ENCODE data around the gene C4orf51. TPM values are rescaled to one million over a fixed set of nuclear protein-coding genes. Genes with fewer than 3 reads are reported as not detected.

Gene C4orf51
- total RNA-seq, 2 experiments from 2014 or later = not detected

DNA sequence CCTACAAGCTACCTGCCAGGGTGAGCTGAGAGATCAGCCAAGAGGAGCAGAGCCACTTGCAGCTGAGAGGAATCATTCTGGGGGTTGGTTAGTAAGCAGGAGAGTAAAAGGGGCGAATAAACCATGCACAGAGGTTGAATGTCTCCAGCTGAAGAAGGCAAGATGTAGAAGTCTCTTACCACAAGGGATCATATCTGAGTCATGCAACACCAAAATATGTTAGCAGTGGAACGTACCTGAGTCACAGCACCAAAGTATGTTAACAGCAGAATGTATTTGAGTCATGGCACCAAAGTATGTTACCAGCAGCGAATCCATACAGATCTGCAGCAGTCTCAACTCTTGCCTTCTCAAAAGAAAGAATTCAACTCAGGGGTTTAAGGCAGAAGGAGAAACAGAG, 29.9 kb downstream of the C4orf51 start:
- peaks cover 2% of the 10 kb centered on the region for H3K36me3 Mint-ChIP-seq (ENCODE audit: low read depth)
- peaks cover 22% of the 10 kb centered on the region for H3K9me3 Mint-ChIP-seq (ENCODE audit: low read depth)
- peaks cover 14% of the 10 kb centered on the region for H3K4me1 Mint-ChIP-seq
- DNase-seq = peak; percentile 19
- ChIA-PET POLR2A (interaction anchor here (0.6 to 1.1 kb wide), 2 partner anchors 159 to 180 kb away, joined by 3 read pairs; no protein-coding TSS in a partner anchor), CTCF (interaction anchor here (1.0 to 1.4 kb wide), 2 partner anchors 10 to 13 kb away, joined by 4 read pairs; no protein-coding TSS in a partner anchor)
- H3K27me3 Mint-ChIP-seq = no peaks in the 10 kb centered on the region
- ATAC-seq = peak; percentile 96
- intact Hi-C loops (cut with DNase I, micrococcal nuclease) = no loop called here
- no peak overlapping the region for H3K4me3 Mint-ChIP-seq
- peak overlapping the region; percentile 40 for H3K27ac Mint-ChIP-seq

DNA sequence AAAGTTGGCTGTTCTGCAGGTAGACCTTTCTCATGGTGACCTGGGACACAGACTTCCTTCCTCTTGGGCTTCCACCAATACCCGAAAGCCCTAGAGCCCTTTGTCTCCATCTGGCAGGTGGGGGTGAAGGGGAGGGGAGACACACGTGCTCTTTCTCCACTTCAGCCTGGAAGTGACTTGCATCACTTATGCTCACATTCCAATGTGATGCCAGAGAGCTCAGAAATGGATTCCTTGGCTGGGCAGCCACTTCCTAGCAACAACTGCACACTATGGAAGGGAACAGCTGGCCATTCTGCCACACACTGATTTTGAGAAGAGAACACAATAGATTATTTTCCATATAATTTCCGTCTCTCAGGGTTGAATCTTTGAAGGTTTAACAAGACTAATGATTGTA, 36.3 kb downstream of the C4orf51 start:
- Mint-ChIP-seq H3K4me3 (no peak overlapping the region), H3K27me3 (peaks cover 22% of the 10 kb centered on the region), H3K36me3 (ENCODE audit: low read depth) (peaks cover 2% of the 10 kb centered on the region), H3K9me3 (ENCODE audit: low read depth) (peaks cover 15% of the 10 kb centered on the region), H3K4me1 (peaks cover 15% of the 10 kb centered on the region), H3K27ac (no peak overlapping the region)
- intact Hi-C loops (cut with DNase I, micrococcal nuclease) = loop anchor here in 1 of 2 experiments (5.0 kb wide), 1 partner anchor 221 kb away; the partner anchor contains the start of gene ZNF827
- ChIA-PET POLR2A (no interaction called here), CTCF (no interaction called here)
- DNase-seq (no peak), ATAC-seq (no peak)

DNA sequence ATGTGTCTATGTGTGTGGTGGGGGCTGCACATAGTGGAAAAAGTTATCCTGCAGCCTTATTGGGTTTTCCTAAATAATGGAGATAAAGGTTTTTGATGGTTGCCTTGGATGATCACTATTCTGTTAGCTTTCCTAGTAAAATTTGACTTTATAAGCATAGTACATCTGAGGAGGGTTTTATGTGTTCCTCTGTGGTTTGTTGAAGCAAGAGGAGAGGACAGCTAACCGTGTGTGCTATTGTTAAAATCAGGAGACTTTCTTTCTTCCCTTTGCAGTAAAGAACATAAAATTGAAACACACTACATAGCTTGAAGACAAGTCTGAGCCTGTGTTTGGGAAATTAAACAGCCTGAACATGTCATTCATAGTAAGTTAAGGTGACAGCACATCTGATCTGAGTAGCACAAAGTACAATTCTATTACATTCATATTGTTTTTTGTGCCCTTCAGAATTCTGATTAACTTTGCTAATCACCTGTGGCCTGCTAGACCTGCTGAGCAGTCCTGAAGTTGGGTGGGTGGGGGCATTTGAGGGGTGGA, 36.8 kb downstream of the C4orf51 start:
- intact Hi-C loops (cut with DNase I, micrococcal nuclease) = loop anchor here in 1 of 2 experiments (5.0 kb wide), 1 partner anchor 221 kb away; the partner anchor contains the start of gene ZNF827
- Mint-ChIP-seq H3K4me1 (peaks cover 15% of the 10 kb centered on the region), H3K27ac (no peak overlapping the region), H3K27me3 (peaks cover 22% of the 10 kb centered on the region), H3K36me3 (ENCODE audit: low read depth) (no peaks in the 10 kb centered on the region), H3K9me3 (ENCODE audit: low read depth) (peaks cover 12% of the 10 kb centered on the region), H3K4me3 (no peak overlapping the region)
- DNase-seq (no peak), ATAC-seq (no peak)
- ChIA-PET POLR2A (no interaction called here), CTCF (no interaction called here)

GRCh38 chr4:145719752-145720624, 40.0 kb downstream of the C4orf51 start:
- ATAC-seq (peak; percentile 90), DNase-seq (peak; percentile 76)
- CTCF ChIA-PET = interaction anchor here (0.7 to 1.4 kb wide), 3 partner anchors 8 to 562 kb away, joined by 3 to 5 read pairs (median 4); no protein-coding TSS in a partner anchor

GRCh38 chr4:145720656-145721055, 40.7 kb downstream of the C4orf51 start:
- intact Hi-C loops (cut with DNase I, micrococcal nuclease) = loop anchor here in 1 of 2 experiments (1.0 kb wide), 1 partner anchor 101 kb away; the partner anchor contains the start of gene MMAA
- no peaks in the 10 kb centered on the region for H3K36me3 Mint-ChIP-seq (ENCODE audit: low read depth)
- peaks cover 15% of the 10 kb centered on the region for H3K4me1 Mint-ChIP-seq
- POLR2A ChIA-PET = interaction anchor here (0.6 to 1.3 kb wide), 2 partner anchors 9 to 87 kb away, joined by 3 to 7 read pairs; no protein-coding TSS in a partner anchor
- peaks cover 22% of the 10 kb centered on the region for H3K27me3 Mint-ChIP-seq
- ATAC-seq (peak; percentile 17), DNase-seq (peak; percentile 41)
- CTCF ChIA-PET = interaction anchor here (1.4 kb wide), 1 partner anchor 11 kb away, joined by 4 read pairs; no protein-coding TSS in a partner anchor
- H3K27ac Mint-ChIP-seq = peak overlapping the region; percentile 67
- H3K4me3 Mint-ChIP-seq = no peak overlapping the region
- no peaks in the 10 kb centered on the region for H3K9me3 Mint-ChIP-seq (ENCODE audit: low read depth)

More at GRCh38 chr4:145719752-145720624, 40.0 kb downstream of the C4orf51 start:
- POLR2A ChIA-PET = interaction anchor here (0.6 to 1.3 kb wide), 4 partner anchors 8 to 109 kb away, joined by 3 to 7 read pairs (median 3); partner anchors contain the start of gene MMAA
- Mint-ChIP-seq H3K27ac (peak overlapping the region; percentile 67), H3K36me3 (ENCODE audit: low read depth) (no peaks in the 10 kb centered on the region), H3K4me3 (peak overlapping the region; percentile 12), H3K4me1 (peaks cover 15% of the 10 kb centered on the region), H3K9me3 (ENCODE audit: low read depth) (no peaks in the 10 kb centered on the region), H3K27me3 (peaks cover 22% of the 10 kb centered on the region)
- intact Hi-C loops (cut with DNase I, micrococcal nuclease) = loop anchor here in 1 of 2 experiments (1.0 to 5.0 kb wide), 2 partner anchors 101 to 217 kb away; partner anchors contain the start of genes MMAA and ZNF827

GRCh38 chr4:145722561-145722960, 42.6 kb downstream of the C4orf51 start:
- intact Hi-C loops (cut with DNase I, micrococcal nuclease) = loop anchor here in 1 of 2 experiments (2.0 kb wide), 1 partner anchor 106 kb away; no protein-coding TSS in a partner anchor
- POLR2A ChIA-PET = no interaction called here

DNA sequence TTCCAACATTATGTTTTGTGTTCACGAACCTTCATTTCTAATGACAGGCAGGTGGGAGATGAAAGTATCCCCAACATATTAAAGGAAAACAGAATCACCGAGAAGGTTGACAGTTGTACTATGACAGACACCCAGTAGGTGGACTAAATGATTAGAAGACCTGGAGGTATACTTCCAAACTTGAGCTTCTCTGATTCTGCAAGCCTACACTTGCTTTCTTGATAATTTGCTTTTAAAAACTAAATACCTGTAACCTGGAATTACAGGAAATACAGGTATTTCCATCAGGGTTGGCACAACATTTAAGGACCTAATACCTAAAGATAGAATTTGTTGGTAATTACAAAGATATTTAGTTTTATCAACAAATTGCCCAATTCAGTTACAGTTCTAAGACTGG, 43.4 kb downstream of the C4orf51 start:
- ChIA-PET CTCF (interaction anchor here (0.8 to 1.3 kb wide), 3 partner anchors 13 to 197 kb away, joined by 3 to 4 read pairs (median 3); no protein-coding TSS in a partner anchor), POLR2A (no interaction called here)
- H3K27me3 Mint-ChIP-seq = peaks cover 11% of the 10 kb centered on the region
- H3K9me3 Mint-ChIP-seq (ENCODE audit: low read depth) = no peaks in the 10 kb centered on the region
- H3K4me1 Mint-ChIP-seq = peaks cover 15% of the 10 kb centered on the region
- no peak overlapping the region for H3K4me3 Mint-ChIP-seq
- ATAC-seq (no peak), DNase-seq (no peak)
- H3K36me3 Mint-ChIP-seq (ENCODE audit: low read depth) = no peaks in the 10 kb centered on the region
- intact Hi-C loops (cut with DNase I, micrococcal nuclease) = loop anchor here in 1 of 2 experiments (2.0 kb wide), 1 partner anchor 105 kb away; no protein-coding TSS in a partner anchor
- no peak overlapping the region for H3K27ac Mint-ChIP-seq

More at GRCh38 chr4:145722561-145722960, 42.6 kb downstream of the C4orf51 start:
- H3K36me3 Mint-ChIP-seq (ENCODE audit: low read depth) = no peaks in the 10 kb centered on the region
- H3K4me3 Mint-ChIP-seq = no peak overlapping the region
- ATAC-seq (no peak), DNase-seq (no peak)
- peaks cover 17% of the 10 kb centered on the region for H3K27me3 Mint-ChIP-seq
- no peak overlapping the region for H3K27ac Mint-ChIP-seq
- CTCF ChIA-PET = interaction anchor here (1.2 to 1.3 kb wide), 2 partner anchors 12 to 198 kb away, joined by 3 to 4 read pairs; no protein-coding TSS in a partner anchor
- H3K9me3 Mint-ChIP-seq (ENCODE audit: low read depth) = no peaks in the 10 kb centered on the region
- H3K4me1 Mint-ChIP-seq = peaks cover 15% of the 10 kb centered on the region

DNA sequence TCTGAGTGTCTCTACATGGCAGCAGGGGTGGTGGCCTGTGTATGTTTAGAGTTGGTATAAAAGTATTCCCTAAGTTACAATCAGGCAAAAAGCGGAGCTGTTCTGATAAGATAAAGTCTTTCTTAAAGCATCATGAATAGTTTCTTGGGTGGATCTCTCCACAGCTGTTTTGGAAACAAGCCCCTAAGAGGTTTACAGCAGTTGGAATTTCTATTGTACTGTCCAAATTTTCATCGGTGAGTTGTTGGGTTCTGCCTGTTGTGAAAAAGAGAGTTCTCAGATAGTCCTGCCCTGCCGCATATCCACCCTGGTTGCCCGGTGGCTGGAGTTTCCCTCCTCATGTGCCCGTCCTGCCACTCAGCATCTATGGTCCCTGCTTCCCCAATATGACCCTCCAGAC, 50.1 kb downstream of the C4orf51 start:
- ATAC-seq (no peak), DNase-seq (no peak)
- no peaks in the 10 kb centered on the region for H3K9me3 Mint-ChIP-seq (ENCODE audit: low read depth)
- no peak overlapping the region for H3K4me3 Mint-ChIP-seq
- no peaks in the 10 kb centered on the region for H3K36me3 Mint-ChIP-seq (ENCODE audit: low read depth)
- H3K4me1 Mint-ChIP-seq = peaks cover 23% of the 10 kb centered on the region
- no peaks in the 10 kb centered on the region for H3K27me3 Mint-ChIP-seq
- intact Hi-C loops (cut with DNase I, micrococcal nuclease) = loop anchor here (5.0 kb wide), 3 partner anchors 108 to 727 kb away; partner anchors contain the start of gene LSM6 (in 1 of the 2)
- H3K27ac Mint-ChIP-seq = no peak overlapping the region
- ChIA-PET CTCF (no interaction called here), POLR2A (no interaction called here)

DNA sequence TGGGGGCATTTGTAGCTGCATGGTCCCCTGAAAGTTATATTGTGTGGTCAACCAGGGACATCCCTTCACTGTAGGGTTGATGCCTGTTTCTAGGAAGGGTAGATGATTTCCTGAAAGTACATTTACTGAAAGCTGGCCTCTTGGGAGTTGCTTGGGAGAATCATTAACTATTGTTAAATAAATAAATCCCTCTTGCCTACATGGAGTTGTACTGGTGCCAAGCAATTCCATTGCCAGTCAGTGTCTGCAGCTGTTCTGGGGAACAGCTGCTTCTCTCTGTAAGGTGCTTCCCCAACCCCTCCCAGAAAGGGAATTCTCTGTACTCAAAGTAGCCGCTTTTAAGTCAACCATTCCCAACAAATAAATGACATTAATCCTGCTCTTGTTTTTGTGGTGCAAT, 51.1 kb downstream of the C4orf51 start:
- ATAC-seq (no peak), DNase-seq (no peak)
- Mint-ChIP-seq H3K27me3 (no peaks in the 10 kb centered on the region), H3K4me3 (no peak overlapping the region), H3K4me1 (peaks cover 23% of the 10 kb centered on the region), H3K9me3 (ENCODE audit: low read depth) (no peaks in the 10 kb centered on the region), H3K27ac (no peak overlapping the region), H3K36me3 (ENCODE audit: low read depth) (no peaks in the 10 kb centered on the region)
- POLR2A ChIA-PET = no interaction called here
- intact Hi-C loops (cut with DNase I, micrococcal nuclease) = loop anchor here (5.0 kb wide), 3 partner anchors 109 to 726 kb away; partner anchors contain the start of gene LSM6 (in 1 of the 2)
- CTCF ChIA-PET = no interaction called here

DNA sequence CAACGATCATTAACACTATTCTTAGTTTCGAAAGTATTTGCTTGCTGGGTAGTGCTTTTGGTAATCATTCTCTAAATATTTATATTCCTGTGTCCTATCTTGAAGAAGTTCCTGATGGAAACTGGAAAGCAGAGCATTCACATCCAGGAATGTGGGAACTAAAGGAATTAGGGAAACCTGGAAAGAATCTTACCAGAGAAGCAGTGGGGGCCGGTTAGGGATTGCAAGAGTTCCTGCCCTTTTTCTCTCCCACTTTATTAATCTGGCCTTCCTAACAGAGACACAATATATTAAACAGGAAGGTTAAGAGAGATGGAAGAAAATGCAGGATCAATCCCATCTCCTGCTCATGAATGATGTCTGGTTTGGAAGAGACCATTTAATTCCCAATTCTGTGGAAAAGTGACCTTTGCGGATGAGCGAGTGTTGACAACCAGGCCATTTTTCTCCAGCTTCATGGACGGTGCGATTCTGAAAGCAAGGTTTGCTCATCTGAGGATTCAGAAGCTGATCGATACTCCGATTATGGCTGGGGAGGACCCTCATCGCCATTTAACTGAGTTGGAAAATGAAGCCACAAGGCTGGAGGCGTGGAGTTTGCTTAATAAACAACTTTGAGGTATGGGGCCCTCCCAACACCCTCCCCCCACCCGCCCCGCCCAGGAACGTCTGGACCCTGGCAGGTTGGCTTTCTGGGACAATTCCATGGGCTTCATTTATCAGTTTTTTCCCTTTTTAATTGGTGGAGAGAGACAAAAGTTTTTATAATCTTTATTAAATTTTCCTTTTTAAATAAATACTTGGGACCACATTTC, 52.3 kb downstream of the C4orf51 start:
- no peak for ATAC-seq
- ChIA-PET POLR2A (no interaction called here), CTCF (no interaction called here)
- peak; percentile 11 for DNase-seq
- intact Hi-C loops (cut with DNase I, micrococcal nuclease) = loop anchor here (1.0 to 5.0 kb wide), 6 partner anchors 97 to 725 kb away; partner anchors contain the start of genes ABCE1 (in 1 of the 2), ANAPC10 (in 1 of the 2) and LSM6 (in 1 of the 2)
- peaks cover 23% of the 10 kb centered on the region for H3K4me1 Mint-ChIP-seq
- H3K9me3 Mint-ChIP-seq (ENCODE audit: low read depth) = no peaks in the 10 kb centered on the region
- H3K4me3 Mint-ChIP-seq = peak overlapping the region; percentile 65
- no peaks in the 10 kb centered on the region for H3K36me3 Mint-ChIP-seq (ENCODE audit: low read depth)
- peak overlapping the region; percentile 60 for H3K27ac Mint-ChIP-seq
- H3K27me3 Mint-ChIP-seq = no peaks in the 10 kb centered on the region
